Measurements from ENCODE around the gene GABRB2.
"Not testable (repeated sequence)": the region's sequence is repeated elsewhere in the genome, so short reads cannot be mapped to it uniquely, and the experiment has no call there.

GABRB2 gene

DNA sequence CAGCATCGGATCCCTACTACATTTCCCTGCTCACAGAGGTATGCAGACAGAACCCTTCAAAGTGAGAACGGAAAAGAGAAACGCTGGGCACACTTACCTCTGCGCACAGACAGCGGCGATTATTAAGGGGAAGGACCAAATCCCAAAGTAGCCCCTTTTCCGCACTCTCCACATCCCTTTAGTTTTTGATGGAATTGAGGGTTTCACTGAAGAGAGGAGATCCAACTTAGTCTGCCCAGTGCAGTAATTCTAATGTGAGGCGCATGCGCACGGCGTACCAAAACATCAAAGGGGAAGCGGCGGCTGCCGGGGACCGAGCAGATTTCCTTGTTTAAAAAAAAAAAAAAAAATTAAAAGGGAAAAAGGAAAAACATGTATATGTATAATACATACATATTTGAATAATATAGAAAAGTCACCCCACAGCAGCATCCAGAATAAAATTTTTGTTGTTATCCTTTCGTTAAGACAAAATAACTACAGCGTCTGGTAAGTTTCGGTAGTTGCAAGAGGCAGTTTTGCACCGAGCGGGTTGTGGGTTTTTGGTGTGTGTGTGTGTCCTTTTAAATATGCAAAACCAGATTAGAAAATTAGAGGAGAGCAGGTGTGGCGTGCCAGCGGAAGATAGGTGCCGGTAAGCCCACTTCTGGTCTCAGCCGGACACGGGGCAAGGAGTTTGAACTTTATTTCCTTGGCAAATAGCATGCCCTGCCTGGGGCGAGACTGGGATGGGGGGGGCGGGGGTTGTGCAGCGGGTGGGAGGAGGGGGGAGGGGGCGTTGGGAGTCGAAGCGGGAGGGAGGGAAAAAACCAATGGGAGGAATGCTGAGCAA, at the start of gene GABRB2:
TSS of gene GABRB2 (minus strand) at position 256 of the 832 bp plus-strand sequence. CDS start at position 174, 82 bp downstream.
- peak within 1 kb of the TSS; percentile 34 for H3K4me3 ChIP-seq (ENCODE audit: low read depth, low read length)

DNA sequence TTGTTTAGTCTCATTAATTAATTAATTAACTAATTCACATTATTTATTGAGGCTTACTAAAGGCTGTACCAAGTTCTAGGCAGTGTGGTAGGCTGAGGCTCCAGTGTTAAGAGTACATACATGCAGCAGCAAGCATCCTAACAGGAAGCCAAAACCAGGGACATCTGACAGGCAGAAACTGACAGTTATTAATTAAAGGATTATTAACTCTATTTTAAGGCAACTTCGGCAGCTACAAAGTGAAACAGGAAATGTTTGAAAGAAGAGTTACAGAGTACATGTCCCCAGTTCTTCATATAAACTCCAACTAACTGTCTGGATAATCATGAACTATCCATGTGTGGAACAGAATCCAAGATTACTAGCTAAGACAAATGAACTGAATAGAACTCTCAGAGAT, 39.3 kb upstream of the GABRB2 start:
- no peak overlapping the region for H3K4me3 ChIP-seq (ENCODE audit: low read depth, low read length)

DNA sequence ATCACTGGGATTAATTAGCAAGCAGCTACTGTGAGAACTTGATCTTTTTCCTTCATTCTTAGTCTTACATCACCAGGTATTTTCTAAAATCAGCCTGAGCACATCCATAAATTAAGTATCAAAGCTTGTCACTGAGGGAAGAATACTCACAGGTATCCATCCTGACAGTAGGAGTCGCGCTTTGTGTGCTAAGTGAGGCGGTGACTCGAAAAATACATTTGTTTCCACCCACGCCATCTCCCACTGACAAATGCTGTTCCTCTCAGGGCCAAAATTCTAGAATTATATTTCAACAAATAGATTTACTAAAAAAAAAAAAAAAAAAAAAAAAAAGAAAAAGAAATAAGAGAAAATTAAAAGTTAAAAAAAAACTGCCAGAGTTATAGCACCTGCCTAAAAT, 34.1 kb upstream of the GABRB2 start:
- H3K4me3 ChIP-seq (ENCODE audit: low read depth, low read length) = no peak overlapping the region

DNA sequence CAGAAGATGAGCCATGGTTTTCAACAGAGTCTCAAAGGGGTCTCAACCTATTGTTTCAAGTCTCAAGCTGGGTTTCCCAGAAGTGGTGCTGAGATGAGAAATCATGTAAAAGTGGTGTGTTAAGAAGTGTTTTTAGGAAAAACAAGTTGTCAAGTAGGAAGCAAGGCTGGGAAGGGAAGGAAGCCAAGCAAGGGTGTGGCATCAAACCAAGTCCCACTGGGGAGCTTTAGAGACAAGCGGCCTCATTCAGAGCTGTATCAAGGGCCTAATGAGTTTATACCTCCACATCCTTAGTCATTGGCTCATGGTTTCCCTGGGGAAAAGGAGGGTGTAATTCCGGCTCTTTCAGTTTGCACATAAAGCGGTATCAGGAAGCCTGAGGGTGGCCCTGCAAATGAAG, 26.4 kb upstream of the GABRB2 start:
- H3K4me3 ChIP-seq (ENCODE audit: low read depth, low read length) = no peak overlapping the region

DNA sequence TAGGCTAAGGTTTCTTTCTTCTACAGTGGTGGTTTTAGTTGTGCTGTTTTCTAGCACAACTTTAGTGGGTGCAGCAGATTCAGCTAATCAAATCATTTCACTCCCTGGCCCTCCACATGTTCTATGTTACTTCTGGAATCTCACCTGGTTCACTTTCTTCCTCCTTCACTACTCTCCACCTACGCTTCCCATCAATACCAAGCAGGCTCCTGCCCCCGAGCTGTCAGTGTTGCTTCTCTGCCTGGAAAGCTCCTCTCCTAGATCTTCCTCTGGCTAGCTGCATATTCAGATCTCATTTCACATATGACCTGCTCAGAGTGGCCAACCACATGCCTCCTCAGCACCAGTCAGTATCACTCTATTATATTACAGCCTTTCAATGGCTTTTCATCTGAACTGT, 19.6 kb upstream of the GABRB2 start:
- H3K4me3 ChIP-seq (ENCODE audit: low read depth, low read length) = no peak overlapping the region

DNA sequence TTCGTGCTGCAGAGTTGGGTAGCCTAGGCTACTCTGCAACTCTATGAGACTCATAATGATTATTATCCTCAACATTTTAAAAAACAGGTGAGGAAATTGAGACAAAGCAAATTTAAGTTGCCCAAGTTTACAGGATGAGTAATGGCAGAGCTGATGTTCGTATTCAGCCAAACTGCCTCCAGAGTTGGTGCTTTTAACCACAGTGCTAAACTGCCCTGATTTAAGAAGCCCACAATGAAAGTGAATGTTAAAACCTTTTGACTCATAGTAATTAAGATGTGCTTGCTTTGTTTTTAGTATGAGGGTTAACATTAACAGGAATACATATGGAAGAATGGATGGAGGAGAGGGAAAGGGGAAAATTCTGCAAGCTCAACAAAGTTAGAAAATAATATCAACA, 15.9 kb upstream of the GABRB2 start:
- no peak overlapping the region for H3K4me3 ChIP-seq (ENCODE audit: low read depth, low read length)

DNA sequence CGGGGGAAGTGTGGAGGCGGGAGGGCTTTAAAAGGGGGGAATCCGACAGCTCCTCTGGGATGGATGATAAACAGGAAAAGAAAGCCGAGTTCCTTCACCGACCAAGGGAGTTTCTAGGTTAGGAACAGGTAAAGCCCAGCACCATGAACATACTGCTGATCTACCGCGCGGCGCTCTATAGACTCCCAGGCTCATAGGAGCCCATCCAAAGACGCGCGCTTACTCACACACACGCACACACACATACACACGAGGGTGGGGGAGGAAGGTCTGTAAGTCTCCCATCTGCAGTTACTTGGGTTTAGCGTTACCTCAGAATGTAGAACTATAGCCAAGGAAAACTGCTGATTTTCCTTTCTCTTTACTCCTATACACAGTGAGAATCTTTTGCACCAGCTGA, 2.6 kb upstream of the GABRB2 start:
- H3K4me3 ChIP-seq (ENCODE audit: low read depth, low read length) = peak overlapping the region; percentile 35

DNA sequence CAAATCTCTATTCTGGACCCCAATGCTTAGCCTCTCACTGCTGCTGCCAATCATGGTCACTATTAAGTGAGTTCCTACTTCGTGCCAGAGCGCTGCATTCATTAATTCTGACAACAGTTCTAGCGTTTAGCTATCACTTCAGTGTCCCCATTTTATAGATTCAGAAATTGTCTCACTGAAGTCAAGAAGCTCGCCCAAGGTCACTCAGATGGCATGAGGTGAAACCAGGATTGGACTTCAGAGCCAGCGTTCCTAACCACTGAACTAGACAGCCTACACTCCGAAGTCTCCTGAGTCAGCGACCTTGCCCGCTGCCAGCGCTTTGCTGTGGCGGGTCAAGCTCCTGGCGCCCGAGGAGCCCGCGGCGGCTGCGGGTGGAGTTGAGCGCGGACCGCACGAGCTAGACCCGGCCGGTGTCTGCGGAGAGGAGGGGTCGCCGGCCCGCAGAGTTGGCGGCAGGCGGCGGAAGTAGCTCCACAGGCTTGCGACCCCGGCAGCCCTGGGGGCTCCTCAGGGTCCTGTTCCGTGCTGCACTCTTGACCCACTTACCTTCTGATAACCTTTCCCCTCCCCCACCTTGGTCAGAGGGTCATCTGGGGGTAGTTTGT, 2.1 kb upstream of the GABRB2 start:
- peak overlapping the region; percentile 35 for H3K4me3 ChIP-seq (ENCODE audit: low read depth, low read length)

DNA sequence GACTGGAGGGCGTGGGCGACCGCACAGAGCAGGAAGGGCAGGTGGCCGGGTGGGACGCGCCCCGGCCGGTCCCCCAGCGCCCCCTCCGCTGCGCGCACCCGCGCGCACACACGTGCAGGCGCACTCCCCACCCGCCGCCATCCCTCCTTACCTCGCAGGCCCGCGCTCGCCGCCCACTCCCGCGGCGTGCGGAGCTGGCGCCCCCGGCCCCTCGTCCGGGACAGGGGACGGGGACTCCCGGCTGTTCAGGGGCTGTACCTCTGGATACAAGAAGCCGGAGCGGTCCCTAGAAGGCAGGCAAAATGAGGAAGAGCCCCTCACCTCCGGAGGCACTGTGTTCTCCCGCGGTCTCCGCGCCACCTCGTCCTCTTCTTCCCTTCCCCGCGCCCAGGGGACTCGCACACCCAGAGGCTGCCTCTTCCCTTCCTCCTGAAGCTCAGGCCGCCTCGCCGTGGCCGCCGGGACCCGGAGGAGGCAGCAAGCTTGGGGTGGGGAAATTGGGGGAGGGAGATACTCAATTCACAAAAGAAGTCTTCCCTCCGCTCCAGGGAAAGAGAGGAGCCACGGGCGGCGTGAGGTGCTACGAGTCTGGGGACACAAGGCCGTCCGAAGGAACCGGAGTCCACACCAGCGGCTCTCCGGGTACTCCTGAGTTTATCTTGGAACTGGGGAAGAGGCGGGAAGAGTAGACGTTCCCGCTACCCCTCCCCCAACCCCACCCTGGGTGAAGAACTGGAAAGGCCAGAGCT, 1.4 kb upstream of the GABRB2 start:
- peak overlapping the region; percentile 34 for H3K4me3 ChIP-seq (ENCODE audit: low read depth, low read length)

DNA sequence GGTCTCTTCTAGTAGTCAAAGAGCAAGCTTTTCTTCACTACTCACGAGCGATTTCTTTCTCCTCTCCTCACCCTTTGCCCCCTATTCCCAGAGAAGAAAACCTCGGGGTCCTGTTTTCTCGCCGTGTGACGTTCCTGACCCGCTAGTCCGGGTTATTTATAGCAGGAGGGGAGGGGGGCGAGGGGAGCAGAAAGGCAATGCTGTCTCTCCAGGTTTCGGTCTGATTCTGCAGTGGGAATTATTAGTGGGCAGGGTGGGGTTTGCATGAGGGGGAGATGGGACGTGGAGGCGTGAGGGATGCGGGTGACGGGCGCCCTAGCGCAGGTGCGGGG, 847 bp upstream of the GABRB2 start:
- peak overlapping the region; percentile 34 for H3K4me3 ChIP-seq (ENCODE audit: low read depth, low read length)

DNA sequence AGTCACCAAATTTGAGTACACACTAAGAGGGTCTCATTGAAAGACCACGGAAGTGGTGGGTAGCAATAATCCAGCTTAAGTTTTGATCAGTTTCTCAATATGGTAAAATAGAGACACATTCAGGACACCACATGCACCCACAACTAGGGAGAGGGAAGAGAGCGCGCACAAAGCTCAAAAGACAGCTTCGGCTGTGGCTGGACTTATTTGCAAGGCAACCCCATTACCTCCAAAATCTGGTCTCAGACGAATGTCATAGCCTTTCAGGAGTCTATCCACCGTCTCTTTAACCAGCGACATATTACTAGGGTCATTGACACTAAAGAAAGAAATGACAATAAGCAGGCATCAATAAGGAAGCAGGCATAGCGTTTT, 443 bp downstream of the GABRB2 start:
- no peak overlapping the region for H3K4me3 ChIP-seq (ENCODE audit: low read depth, low read length)

DNA sequence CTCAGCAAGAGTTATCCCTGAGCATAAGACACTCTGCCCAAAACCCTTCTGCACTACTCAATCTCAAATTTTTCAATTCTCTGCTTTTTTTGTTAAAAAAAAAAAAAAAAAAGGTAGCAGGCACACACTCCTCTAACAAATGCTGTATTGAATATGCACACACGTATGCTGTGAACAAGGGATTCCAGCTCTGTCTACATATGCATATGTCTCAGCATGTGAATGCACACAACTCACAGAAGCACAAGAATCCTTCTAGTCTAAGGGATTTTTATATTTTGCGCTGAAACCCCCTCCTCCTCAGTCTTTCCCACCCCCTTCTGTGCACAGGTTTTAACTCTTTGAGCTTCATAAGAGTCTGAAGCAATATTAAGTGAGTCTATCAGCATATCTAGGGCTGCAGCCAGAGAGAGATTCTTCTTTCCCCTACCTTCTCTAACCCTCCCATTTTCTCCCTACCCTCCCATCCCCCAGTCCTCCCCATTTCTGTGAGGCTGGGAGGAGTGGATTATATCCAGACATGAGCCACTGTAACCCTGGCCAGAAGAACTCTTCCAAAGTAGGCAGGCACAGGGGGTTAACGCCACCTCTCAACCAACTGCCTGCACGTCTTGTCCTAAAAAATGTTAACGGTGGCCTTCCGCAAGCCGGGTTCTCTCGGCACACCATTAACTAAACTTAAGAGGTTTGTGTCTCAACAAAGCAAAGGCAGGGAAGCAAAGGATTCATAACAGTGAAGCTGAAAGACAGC, 1.0 kb downstream of the GABRB2 start:
- H3K4me3 ChIP-seq (ENCODE audit: low read depth, low read length) = no peak overlapping the region

DNA sequence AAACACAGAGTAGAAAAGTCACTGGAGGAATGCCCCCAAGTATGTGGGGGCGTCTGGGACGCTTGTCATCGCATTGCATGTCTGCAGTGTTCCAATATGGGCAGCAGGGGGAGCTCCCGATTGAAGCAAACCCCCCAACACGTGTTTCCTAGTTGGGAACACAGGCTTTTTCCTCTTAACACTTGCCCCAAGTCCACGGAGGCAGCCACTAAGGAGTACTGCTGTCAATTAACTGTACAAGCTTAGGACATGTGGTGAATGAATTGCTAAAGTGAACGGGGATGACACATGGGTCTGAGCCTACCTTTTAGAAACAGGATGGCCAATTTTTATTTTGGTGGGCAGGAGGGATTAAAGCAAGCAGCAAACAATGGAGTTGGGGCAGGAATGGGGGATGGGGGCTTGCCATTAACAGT, 2.2 kb downstream of the GABRB2 start:
- H3K4me3 ChIP-seq (ENCODE audit: low read depth, low read length) = no peak overlapping the region

DNA sequence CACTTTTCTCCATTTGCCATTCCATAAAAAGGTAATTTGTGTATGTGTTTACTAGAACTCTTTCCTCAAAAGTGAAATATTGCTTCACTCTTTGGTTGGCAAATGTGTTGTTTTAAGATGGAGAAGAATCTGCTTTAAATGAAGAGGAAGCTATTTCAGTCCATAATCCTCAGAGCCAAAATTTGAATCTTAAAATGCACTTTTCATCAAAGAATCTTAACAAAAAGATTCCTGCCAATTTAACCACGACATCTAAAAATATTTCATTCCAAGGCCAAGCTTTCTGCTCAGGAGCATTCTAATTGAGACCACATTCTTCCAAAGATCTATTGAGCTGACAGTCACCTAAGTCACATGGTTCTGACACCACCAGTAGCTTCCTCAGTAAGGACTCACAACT, 7.5 kb downstream of the GABRB2 start:
- H3K4me3 ChIP-seq (ENCODE audit: low read depth, low read length) = no peak overlapping the region

DNA sequence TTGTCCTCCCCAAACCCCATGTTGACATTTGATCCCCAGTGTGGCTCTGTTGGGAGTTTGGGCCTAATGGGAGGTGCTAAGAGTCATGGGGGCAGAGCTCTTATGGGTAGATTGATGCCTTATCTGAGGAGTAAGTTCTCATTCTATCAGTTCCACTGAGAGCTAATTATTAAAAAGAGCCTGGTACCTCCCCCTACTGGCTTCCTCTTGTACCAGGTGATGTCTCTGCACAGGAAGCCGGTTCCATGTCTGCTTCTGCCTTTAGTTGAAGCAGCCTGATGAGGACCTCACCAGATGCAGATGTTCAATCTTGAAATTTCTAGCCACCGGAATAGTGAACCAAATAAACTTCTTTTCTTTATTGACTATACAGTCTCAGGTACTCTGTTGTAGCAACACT, 10.8 kb downstream of the GABRB2 start:
- no peak overlapping the region for H3K4me3 ChIP-seq (ENCODE audit: low read depth, low read length)

DNA sequence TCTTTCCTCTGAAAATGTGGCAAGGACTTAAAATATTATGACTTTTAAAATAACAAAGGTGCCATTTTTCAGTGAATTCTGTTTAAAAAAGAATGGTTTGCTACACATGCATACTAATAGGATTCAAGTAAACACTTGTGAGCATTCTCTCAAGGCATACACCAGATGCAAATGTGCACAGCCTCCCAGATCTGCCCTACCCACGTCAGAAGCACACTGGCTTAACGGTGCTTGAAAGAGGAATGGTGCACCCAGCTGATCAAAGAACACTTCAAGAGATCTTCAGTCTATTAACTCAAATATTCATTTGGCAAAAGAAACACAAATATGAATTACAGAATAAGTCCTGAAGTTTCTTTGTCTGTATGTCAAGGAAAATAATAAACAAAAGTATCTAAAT, 15.8 kb downstream of the GABRB2 start:
- no peak overlapping the region for H3K4me3 ChIP-seq (ENCODE audit: low read depth, low read length)

DNA sequence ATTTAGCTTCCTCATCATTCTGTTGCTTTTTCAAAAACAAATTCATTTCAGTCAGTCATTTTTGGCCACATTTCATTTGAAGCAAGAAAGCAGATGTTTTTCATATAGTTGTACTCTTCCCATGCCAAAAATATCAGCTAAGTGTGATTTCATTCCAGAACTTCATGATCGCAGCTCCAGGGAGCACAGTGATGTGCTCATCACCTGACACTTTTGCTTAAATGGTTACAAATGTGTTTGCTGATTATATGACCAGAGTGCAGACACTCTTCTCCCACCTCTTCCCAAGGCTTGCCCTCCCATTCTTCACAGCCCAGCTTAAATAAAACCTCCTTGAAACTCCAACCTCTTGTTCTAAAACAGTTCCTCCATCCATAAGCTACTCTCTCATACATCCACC, 32.6 kb downstream of the GABRB2 start:
- no peak overlapping the region for H3K4me3 ChIP-seq (ENCODE audit: low read depth, low read length)

DNA sequence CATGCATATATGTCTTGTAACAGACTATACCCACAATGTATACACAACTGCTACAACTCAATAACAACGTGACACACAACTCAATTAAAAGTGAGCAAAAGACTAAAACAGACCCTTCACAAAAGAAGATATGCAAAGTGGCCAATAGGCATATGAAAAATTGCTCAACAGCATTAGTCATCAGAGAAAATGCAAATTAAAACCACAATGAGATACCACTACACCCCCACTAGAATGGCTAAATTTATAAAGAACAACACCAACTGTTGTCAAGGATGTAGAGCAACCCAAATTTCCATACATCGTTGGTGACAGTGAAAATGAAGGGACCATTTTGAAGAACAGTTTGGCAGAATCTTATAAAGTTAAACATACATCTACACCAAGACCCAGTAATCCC, 38.9 kb downstream of the GABRB2 start:
- no peak overlapping the region for H3K4me3 ChIP-seq (ENCODE audit: low read depth, low read length)

DNA sequence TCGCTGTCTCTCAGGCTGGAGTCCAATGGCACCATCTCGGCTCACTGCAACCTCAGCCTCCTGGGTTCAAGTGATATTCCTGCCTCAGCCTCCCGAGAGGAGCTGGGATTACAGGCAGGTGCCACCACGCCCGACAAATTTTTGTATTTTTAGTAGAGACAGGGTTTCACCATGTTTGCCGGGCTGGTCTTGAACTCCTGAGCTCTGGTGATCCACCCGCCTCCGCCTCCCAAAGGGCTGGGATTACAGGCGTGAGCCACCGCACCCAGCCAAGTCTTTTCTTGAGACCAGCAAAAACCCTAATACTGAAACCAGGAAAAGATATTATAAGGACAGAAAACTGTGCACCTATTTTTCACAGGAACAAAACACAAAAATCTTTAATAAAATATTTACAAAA, 41.4 kb downstream of the GABRB2 start:
- not testable (repeated sequence) for H3K4me3 ChIP-seq (ENCODE audit: low read depth, low read length)

DNA sequence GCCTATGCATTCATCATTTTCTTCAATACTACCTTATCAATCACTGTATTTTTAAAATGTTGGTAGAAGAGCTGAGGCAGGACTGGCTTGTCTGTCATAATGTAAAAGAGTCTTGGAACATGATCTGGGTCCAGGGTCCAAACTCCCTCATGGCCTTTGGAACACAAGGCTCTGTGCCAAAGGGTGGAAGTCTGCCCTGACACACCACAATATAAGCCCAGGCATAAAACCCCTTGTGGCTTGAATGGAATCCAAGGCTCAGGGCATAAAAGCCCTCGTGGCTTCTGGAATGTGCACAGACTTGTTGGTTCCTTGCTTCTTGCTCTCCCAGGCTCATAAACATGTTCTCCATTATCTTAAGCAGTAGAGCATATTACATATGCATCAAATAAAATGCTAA, 48.0 kb downstream of the GABRB2 start:
- no peak overlapping the region for H3K4me3 ChIP-seq (ENCODE audit: low read depth, low read length)

DNA sequence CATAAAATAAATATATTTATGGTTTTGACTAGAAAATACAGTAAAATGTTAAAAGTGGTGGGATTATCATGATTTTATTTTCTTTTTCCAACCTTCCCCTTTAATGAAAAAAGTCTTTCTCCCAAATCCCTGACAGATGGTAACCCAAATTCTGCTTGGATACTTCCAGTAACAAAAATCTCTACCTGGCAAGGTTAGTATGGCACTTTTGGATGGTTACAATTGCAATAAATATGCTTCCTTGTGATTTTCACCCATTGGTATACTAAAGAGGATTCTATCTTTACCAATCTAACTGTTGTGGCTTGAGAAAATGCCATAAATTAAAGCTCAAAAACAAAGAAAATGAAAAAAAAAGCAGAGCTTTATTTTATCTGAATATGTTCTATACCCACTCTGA, 62.8 kb downstream of the GABRB2 start:
- no peak overlapping the region for H3K4me3 ChIP-seq (ENCODE audit: low read depth, low read length)

All from iPS-11a (cell line).